Measurements from ENCODE around the gene RBM18.

RBM18 gene

GRCh38 chr9:122213589-122214413 is 50.8 kb downstream of the RBM18 start:
- no peak for TF ChIP-seq CTCF (IDR thresholded peaks at IDR 0.05; ENCODE audit: borderline replicate concordance, insufficient read depth, low read depth, low read length)
- no peak overlapping the region for H3K4me3 ChIP-seq (ENCODE audit: low read depth, low read length)

- TF ChIP-seq CTCF (IDR thresholded peaks at IDR 0.05; ENCODE audit: borderline replicate concordance, insufficient read depth, low read depth, low read length): no peak
- H3K4me3 ChIP-seq (ENCODE audit: low read depth, low read length): no peak overlapping the region
Measured at GRCh38 chr9:122213102-122213588, 51.5 kb downstream of the RBM18 start.

GRCh38 chr9:122212473-122213004 is 52.1 kb downstream of the RBM18 start:
- H3K4me3 ChIP-seq (ENCODE audit: low read depth, low read length): no peak overlapping the region
- TF ChIP-seq CTCF (IDR thresholded peaks at IDR 0.05; ENCODE audit: borderline replicate concordance, insufficient read depth, low read depth, low read length): no peak

- TF ChIP-seq CTCF (IDR thresholded peaks at IDR 0.05; ENCODE audit: borderline replicate concordance, insufficient read depth, low read depth, low read length): no peak
- no peak overlapping the region for H3K4me3 ChIP-seq (ENCODE audit: low read depth, low read length)
Measured at GRCh38 chr9:122209451-122209850, 55.2 kb downstream of the RBM18 start.

GRCh38 chr9:122207096-122207495 is 57.5 kb downstream of the RBM18 start:
- H3K4me3 ChIP-seq (ENCODE audit: low read depth, low read length): no peak overlapping the region
- TF ChIP-seq CTCF (IDR thresholded peaks at IDR 0.05; ENCODE audit: borderline replicate concordance, insufficient read depth, low read depth, low read length): no peak

- TF ChIP-seq CTCF (IDR thresholded peaks at IDR 0.05; ENCODE audit: borderline replicate concordance, insufficient read depth, low read depth, low read length): no peak
- H3K4me3 ChIP-seq (ENCODE audit: low read depth, low read length): no peak overlapping the region
Measured at GRCh38 chr9:122206118-122207046, 58.3 kb downstream of the RBM18 start.
